Thyroid gland (tissue), 4 donors: ENCODE results near the gene MDC1. TPM values are rescaled to one million over a fixed set of nuclear protein-coding genes. Genes with fewer than 3 reads are reported as not detected.

ENCODE experiments used
- DNase-seq, 2 donors: peaks; one replicate each; pipeline ENCODE4 v3.0.0-alpha.2; 2019
- H3K27ac ChIP-seq, 3 donors: fragments of 200-600 bp; sonication (generic); 1 replicate in 2 of 3; 2 replicates in 1 of 3; pipeline ENCODE4 v1.5.1; 2016 to 2019; ENCODE audit warnings: mild to moderate bottlenecking in 1 of 3, moderate library complexity in 1 of 3
- H3K27me3 ChIP-seq: fragments of 200-600 bp; sonication (generic); one replicate; pipeline ENCODE4 v1.5.1; 2019
- H3K36me3 ChIP-seq, 2 donors: fragments of 200-600 bp; sonication (generic); one replicate each; pipeline ENCODE4 v1.5.1; 2016 to 2019
- H3K4me1 ChIP-seq, 2 donors: fragments of 200-600 bp; sonication (generic); one replicate each; pipeline ENCODE4 v1.5.1; 2017 to 2019
- H3K4me3 ChIP-seq, 3 donors: fragments of 200-600 bp; sonication (generic); replicated peaks in 1 of 3; 1 replicate in 2 of 3; 2 replicates in 1 of 3; pipeline ENCODE4 v1.5.1; 2016; ENCODE audit warnings: mild to moderate bottlenecking in 1 of 3
- H3K9me3 ChIP-seq: fragments of 200-600 bp; sonication (generic); one replicate; pipeline ENCODE4 v1.5.1; 2017
- POLR2A ChIP-seq, 2 donors: fragments of 450-650 bp; IDR thresholded peaks; one replicate each; pipeline ENCODE4 v1.6.1; 2017; ENCODE audit warnings: antibody characterized with exemption in 2 of 2, mild to moderate bottlenecking in 2 of 2, moderate library complexity in 1 of 2
- WGBS, 2 donors: methylation state at CpG; one replicate each; pipeline ENCODE4 v1.1.5; 2017; 5-methylcytosine and 5-hydroxymethylcytosine counted together
- intact Hi-C: fragments of 100-400 bp; cut with DNase I; formaldehyde crosslinking; loops from one replicate; pipeline ENCODE4 v1.15.1; 2023
- total RNA-seq, 4 donors: library from RNA; depleted of rRNA; stranded (reverse); fragments of >200 nt; gene quantifications; one replicate each; pipeline ENCODE4 v1.2.3, GENCODE V29; 2016
- TF ChIP-seq, protein P1 (sequence below), 6 experiments: fragments of 200-600 bp in 3 of 6; fragments of 450-650 bp in 3 of 6; sonication (generic) in 3 of 6; IDR thresholded peaks; one replicate each; pipeline ENCODE4 v1.5.1; 2016 to 2019; ENCODE audit warnings: antibody characterized with exemption in 6 of 6, mild to moderate bottlenecking in 2 of 6, inconsistent platforms in 1 of 6, moderate library complexity in 1 of 6

Gene MDC1
- total RNA-seq, 4 donors from 2014 or later: 15.3 to 27.2 (median 20.2) TPM

DNA sequence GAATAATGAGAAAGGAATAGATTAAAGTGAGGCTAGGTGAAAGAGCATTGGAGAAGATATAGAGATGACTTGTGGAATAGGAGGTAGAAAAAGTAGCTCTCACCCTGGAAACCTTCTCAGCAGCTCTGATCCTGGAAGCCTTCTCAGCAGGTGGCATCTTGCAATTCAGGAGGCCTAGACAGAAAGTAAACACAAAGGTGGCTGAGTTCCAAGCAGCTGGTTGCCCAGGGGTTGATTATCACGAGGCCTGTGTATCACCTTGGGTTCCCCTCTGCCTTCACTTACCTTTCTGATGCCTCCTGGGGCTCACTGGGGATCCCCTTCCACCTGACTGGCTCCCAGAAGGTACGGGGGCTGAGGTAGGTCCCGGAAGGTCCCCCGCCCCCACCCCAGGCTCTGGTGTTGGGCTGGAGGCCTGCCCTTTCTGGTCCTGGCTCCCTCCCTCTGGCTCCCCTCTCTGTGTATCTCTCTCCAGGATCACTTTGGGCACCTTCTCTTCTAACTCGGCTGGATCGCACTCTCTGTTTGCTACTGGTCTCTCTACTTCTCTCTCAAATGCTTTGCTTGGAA lies 9.7 kb downstream of the MDC1 start:
- Histone ChIP-seq H3K36me3 (peaks cover 25 to 36% of the 10 kb centered on the region in 2 donors), H3K27ac (no peak overlapping the region), H3K27me3 (no peaks in the 10 kb centered on the region), H3K4me1 (no peaks in the 10 kb centered on the region), H3K9me3 (no peaks in the 10 kb centered on the region), H3K4me3 (no peak overlapping the region)
- no peak for TF ChIP-seq POLR2A (IDR thresholded peaks at IDR 0.05)
- TF ChIP-seq, protein P1, sequence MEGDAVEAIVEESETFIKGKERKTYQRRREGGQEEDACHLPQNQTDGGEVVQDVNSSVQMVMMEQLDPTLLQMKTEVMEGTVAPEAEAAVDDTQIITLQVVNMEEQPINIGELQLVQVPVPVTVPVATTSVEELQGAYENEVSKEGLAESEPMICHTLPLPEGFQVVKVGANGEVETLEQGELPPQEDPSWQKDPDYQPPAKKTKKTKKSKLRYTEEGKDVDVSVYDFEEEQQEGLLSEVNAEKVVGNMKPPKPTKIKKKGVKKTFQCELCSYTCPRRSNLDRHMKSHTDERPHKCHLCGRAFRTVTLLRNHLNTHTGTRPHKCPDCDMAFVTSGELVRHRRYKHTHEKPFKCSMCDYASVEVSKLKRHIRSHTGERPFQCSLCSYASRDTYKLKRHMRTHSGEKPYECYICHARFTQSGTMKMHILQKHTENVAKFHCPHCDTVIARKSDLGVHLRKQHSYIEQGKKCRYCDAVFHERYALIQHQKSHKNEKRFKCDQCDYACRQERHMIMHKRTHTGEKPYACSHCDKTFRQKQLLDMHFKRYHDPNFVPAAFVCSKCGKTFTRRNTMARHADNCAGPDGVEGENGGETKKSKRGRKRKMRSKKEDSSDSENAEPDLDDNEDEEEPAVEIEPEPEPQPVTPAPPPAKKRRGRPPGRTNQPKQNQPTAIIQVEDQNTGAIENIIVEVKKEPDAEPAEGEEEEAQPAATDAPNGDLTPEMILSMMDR (IDR thresholded peaks at IDR 0.05): no peak
- intact Hi-C loops: no loop called here
- no peak for DNase-seq
- 79 to 84% methylated on average over 5 of the region's 6 CpGs for WGBS, 2 donors

DNA sequence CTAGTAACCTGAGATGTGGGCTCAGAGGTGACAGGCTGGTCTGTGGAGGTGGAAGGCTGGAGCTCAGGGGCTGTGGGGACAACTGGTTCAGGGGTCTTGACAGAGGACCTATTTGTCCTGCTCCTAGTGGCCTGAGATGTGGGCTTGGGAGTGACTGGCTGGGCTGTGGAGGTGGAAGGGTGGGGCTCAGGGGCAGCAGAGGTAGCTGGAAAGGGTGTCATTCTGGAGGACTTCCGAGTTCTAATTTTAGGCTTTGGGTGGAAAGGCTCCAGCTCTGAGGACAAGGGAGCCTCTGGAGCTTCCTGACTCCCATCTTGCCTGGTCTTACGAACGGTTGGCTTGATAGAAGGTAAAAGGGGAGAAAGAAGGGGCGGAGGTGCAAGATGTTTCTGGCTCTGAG lies 11.5 kb downstream of the MDC1 start:
- TF ChIP-seq, protein P1 (IDR thresholded peaks at IDR 0.05): no peak
- no peak for TF ChIP-seq POLR2A (IDR thresholded peaks at IDR 0.05)
- Histone ChIP-seq H3K4me3 (no peak overlapping the region), H3K36me3 (peaks cover 17 to 35% of the 10 kb centered on the region in 2 donors), H3K27me3 (no peaks in the 10 kb centered on the region), H3K27ac (no peak overlapping the region), H3K4me1 (no peaks in the 10 kb centered on the region), H3K9me3 (no peaks in the 10 kb centered on the region)
- WGBS, 2 donors: 93 to 94% methylated on average over 4 of the region's 4 CpGs
- DNase-seq: no peak
- intact Hi-C loops: no loop called here

DNA sequence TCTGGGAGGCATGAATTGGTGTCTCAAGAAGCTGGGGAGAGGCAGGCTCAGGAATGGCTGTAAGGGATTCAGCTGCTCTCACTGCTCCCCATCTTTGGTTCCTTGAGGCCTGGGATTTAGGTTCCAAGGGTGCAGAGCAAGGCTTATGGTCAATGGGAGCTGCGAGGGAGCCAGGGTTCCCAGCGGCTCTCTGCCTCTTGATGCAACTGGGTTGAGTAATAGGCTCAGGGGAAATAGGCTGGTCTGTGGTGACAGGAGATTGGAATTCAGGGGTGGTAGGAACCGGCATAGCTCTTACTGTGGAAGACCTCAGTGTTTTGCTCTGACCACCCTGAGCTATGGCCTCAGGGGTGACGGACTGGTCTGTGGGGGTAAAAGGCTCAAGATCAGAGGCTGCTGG lies 13.3 kb downstream of the MDC1 start:
- H3K36me3 ChIP-seq: peaks cover 17 to 32% of the 10 kb centered on the region in 2 donors
- 98 to 99% methylated on average over 4 of the region's 4 CpGs for WGBS, 2 donors

DNA sequence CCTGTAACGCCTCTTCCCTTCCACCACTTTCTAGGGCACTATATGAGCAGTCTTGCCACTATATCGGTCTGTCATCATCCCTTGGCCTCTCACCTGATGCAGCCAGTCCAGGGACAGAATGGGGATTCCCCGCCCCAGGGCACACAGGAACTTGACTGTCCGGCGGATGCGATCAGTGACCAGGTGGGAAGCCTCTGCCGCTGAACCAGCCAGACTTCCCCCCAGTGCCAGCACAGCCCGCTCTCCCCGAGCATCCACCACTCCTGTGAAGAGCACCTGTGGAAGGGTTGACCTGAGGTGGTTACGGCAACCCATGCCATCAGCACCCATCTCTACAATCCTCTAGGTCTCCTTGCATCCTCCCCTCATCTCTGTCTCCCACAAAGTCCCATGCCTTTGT lies 14.1 kb downstream of the MDC1 start:
- Histone ChIP-seq H3K4me3 (no peak overlapping the region), H3K4me1 (no peaks in the 10 kb centered on the region), H3K9me3 (no peaks in the 10 kb centered on the region), H3K27ac (no peak overlapping the region), H3K36me3 (peaks cover 17 to 31% of the 10 kb centered on the region in 2 donors), H3K27me3 (no peaks in the 10 kb centered on the region)
- intact Hi-C loops: no loop called here
- TF ChIP-seq, protein P1 (IDR thresholded peaks at IDR 0.05): no peak
- WGBS, 2 donors: 94 to 96% methylated on average over 5 to 10 of the region's 10 CpGs
- no peak for DNase-seq

More for the DNA sequence above, 13.3 kb downstream of the MDC1 start:
- TF ChIP-seq, protein P1 (IDR thresholded peaks at IDR 0.05): no peak
- no peak for TF ChIP-seq POLR2A (IDR thresholded peaks at IDR 0.05)
- Histone ChIP-seq H3K27ac (no peak overlapping the region), H3K4me1 (no peaks in the 10 kb centered on the region), H3K9me3 (no peaks in the 10 kb centered on the region), H3K4me3 (no peak overlapping the region), H3K27me3 (no peaks in the 10 kb centered on the region)
- intact Hi-C loops: no loop called here
- no peak for DNase-seq

DNA sequence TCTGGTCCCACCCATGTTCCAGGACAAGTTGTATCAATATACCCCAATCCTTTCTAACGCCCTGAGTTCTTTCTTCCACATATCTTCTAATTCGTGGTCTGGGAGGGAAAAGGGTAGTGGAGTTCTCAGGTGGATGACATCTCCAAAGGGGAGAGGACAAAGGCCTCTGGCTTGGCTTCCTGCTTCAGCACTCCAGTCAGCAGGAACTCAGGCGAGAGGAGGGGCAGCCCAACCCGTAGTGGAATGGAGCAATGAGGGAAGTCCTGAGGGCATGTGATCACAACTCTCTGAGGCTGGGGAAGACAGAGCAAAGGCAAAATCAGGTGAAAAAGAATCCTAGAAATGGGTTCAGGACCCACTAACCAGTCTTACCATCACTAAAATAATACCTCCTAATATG lies 16.7 kb downstream of the MDC1 start:
- TF ChIP-seq POLR2A (IDR thresholded peaks at IDR 0.05): no peak
- TF ChIP-seq, protein P1 (IDR thresholded peaks at IDR 0.05): no peak
- Histone ChIP-seq H3K4me1 (peaks cover 7 to 11% of the 10 kb centered on the region in 2 donors), H3K4me3 (no peak overlapping the region), H3K27ac (no peak overlapping the region), H3K9me3 (no peaks in the 10 kb centered on the region), H3K27me3 (no peaks in the 10 kb centered on the region), H3K36me3 (peaks cover 17 to 20% of the 10 kb centered on the region in 2 donors)
- intact Hi-C loops: no loop called here
- no peak for DNase-seq
- 62 to 64% methylated on average over 4 of the region's 4 CpGs for WGBS, 2 donors
